Activated CD8-positive, alpha-beta memory T cell treated with anti-CD3 and anti-CD28 coated beads, Interleukin-2, amount 50 U/mL, for 24 hours (primary cell): ENCODE results near the gene MAP1B.

Experiments
- DNase-seq: peaks from one replicate; pipeline ENCODE4 v3.0.0-alpha.2; 2020; ENCODE audit errors: extremely low read depth

The MAP1B gene

DNA sequence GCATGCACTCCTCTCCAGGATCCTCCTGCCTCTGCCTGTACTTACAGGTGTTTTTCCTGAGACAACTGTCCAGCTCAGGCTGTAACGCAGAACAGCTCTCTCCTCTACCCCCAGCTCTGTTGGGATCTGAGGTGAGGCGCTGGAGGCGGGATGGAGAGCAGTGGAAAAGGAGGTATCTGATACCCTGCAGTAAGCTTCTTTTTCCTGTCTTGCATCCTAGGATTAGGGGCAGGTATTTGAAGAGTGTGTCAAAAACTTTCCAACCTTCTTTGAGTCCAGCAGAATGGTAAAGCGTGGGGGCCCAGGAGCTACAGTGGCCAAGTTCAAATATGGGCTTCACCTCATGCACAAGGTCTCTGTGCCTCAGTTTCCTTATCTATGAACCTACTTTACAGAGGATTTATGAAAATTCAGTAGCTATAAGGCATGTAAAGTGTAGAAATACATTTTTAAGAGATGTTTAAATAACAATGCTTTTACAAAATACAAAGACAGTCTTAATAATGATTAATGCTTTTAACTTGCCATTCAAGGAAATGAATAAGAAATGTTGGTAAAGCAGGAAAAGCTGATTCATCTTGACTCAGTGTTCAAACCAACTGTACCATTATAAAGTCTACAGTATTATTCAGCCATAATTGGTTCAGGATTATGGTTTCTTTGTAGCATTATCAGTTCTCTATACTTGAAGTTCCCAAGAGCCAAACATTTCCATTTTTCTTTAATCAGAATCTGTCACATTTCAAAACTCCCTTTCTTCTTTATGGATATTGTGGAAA, 26.1 kb downstream of the MAP1B start:
- no peak for DNase-seq

DNA sequence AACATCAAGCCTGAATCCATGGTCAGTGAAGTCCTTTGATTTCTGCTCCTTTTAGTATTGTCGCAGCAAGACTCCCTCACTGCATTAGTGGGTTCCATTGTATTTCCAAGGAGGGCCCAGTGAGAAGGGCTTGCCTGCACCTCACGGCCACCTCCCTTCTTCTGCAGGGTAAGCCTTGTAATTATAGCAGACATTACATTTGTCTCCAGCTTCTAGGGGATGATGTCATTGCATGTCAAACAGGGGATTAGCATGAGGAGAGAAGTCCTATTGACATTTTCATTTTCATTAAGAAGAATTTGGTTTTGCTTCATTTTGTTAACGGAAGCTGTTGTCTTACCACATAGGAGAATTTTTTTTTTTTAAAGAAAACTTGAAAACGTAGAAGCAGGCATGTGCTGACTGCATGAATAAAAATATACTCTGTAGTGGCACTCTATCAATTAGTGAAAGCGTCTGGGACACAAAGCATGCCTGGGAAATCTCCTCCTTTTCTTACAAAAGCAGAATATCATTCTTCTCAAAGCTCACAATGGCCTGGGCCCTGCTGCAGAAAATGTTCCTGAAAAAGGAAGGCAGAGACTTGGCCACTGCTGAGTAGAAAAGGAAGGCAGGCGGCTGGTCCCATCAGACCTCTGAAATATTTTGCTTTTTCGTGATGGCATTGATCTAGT, 27.1 kb downstream of the MAP1B start:
- no peak for DNase-seq

DNA sequence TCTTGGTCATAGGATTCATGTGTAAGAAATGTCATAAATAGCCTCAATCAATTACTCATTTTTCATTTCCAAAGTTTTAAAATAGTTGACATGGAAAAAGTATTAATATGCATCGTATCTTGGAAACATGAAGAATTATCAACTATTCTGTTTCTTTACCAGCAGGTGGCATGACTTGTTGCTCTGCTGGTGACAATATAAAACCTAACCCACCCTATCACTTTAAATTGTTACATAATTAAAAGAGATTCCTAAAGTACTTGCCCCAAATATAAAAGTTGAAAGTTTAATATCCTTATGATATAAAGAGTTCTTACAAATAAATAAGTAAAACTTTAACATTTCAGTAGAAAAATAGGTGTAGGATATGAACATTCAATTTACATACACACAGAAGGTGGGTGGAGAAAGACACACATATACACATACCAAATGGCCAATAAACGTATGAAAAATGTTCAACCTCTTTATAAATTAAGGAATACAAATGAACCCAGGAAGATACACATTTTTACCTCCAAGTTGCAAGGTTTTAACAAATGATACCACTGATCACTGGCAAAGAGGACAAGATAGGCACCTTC, 30.6 kb downstream of the MAP1B start:
- DNase-seq: no peak

DNA sequence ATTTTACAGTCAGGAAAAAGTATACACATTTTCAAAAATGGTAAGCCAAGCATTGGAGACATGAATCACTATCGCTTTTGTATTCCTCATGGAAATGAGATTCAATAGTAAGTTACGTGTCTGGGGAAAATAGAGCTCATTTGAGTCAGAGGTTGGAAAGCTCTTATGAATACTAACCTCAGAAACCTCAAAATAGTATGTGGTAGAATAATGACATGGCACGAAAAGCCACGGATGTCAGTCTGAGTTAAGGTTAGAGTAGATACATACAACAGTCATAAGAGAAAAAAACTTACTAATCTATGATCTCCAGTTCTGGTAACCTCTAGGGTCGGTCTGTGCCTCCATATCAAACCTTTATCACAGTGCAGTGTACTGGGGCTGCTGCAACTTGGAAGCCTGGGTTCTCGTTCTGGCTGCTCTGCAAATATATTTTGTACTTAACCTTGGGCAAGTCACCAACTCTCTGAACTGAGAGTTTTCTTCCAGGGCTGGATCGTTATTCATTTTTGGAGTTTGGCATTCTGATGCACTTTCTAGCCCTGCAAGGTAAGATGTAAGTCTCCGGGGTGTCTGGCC, 31.8 kb downstream of the MAP1B start:
- DNase-seq: no peak

DNA sequence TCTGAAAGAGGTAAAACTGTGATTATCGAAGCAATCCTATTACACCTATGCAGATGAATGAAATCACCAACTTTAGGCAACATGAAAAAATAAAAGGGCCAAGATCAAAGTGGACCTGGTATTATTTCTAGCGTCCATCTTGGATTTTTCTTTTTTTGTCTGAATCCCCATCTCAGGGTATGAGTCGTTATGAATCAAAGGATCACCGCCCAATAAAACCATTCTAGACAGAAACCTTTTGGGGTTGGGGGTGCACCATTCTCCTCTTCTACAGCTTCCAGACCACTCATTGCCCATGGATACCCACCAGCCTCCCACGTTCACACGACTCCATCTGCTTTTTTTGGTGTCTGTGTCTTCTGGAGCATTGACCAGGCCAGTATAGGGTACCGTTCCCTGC, 33.4 kb downstream of the MAP1B start:
- DNase-seq: no peak

DNA sequence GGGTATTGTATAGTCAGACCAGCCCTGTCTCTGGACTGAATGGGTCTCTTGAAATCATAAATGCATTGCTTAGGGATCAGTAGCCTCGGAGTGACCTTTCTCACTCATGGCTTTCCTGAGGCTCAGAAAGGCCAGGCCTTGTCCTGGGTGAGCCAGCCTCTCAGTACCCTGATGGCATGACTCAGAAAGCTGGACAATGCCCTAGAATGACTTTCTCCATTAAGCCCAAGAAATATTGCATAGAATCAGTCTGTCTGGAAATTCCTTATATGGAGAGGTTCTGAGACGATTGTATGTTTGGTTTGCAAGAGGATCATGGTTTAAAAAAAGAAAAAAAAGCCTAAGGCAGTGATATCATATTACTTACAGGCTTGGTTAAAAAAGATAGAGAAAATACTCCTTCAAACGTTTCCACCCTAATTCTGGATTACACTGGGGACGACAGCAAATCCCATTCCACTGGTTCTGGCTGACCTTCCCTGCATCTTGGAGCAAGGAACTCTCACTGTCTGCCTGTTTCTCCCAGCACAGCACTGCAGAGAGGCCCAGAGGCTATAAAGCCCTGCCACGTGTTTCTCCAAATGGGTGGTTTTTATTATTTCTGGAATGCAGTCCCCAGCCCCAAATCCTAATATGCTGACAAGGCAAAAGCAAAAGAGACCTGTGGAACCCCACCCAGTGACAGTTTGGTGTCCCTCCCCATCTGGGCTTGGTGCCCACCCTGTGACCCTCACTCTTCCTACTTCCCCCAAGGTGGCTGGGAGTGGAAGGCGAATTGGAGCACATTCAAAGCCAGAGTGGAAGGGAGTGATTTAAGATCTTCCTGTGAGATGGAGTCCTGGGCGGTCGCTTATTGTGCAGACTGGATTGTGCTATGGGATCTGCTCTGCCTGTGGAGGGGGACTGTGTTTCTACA, 34.4 kb downstream of the MAP1B start:
- no peak for DNase-seq

DNA sequence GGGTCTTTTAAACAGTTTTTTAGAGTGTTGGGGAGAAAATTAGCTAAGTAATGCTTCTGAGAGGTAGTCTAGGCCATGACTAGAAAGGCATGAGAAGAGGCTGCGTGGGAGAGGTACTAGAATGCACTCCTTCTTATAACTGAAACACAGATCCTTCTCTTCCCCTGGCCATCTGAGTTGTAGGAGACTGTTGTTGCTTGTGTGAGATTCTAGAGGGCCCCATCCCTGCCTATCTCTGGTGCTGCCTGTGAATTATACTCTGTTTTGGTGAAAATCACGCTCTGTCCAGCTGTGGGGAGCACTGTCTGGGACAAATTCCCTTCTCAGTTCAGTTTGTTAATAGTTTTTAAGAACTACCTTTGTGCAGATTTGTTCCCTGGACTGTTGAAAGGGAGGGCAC, 37.5 kb downstream of the MAP1B start:
- DNase-seq: no peak

DNA sequence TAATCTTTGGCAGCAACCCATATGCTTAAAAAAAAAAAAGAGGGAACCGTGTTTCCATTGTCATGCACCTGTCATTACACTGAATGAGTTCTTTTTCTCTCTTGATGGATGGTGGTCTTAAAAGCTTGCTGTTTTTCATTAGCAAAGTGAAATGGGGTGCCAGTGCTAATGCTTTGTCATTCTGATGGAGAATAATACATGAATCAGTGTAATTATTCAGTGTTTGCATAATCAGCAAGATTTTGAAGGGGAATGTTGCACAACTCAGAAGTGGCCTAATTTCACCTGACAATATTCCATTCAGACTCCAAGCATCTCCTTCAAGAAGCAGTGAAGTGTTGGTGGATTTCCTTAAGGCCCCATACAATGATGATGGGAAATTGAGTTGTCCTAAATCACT, 38.1 kb downstream of the MAP1B start:
- no peak for DNase-seq

DNA sequence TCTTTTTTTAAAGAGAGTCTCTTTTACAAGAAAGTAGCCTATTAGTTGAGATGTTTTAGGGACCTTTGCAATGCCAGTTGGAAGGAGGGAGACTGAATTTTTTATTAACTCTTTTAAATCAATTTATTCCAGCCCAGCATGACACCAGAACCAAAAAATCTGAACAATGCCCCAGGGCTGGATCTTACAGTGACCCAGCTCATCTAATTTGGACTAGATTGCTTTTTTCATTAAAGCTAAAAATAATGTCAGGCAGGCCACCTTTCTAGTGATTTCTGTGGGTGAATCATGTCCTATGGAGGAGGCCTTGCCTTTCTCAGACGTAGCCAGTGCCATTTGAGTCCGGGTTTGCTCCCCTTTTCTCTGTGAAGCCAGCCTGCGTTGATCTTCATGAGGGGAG, 38.8 kb downstream of the MAP1B start:
- no peak for DNase-seq

DNA sequence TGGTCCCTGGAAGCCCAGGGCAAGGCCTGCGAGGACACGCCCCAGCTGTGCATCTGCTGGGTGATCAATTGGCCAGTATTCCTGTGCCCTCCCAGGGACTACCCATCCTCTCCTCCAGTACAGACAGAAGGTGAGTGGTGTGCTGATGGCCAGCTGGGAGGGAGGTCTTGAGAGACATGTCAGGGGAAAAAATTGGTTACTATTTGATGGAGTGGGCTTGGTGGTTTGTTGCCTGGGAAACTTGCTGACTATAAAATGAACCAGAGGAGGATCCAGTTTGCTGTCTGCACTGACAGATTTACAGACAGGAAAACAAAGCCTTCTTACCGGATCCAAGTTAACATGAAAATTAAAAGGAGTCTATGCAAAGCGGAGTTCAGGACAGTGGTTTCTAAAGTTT, 40.3 kb downstream of the MAP1B start:
- no peak for DNase-seq

DNA sequence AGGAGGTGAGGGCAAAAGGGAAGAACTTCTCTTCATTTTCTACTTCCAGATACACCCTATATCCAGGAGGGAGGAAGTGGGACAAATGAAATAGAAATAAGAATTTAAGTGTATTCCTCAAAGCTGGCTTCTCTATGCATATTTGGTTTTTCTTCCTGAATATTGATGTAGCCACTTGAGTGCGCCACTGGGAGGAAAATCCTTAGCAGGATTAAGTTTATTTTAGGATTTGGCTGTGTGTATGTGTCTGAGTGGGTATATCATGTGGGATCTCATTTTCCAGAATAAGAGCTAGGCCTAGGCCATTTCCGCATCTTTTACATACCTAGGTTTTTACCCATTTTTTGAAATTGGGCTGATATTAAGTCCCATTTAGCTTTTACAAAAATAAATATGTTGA, 42.5 kb downstream of the MAP1B start:
- no peak for DNase-seq

DNA sequence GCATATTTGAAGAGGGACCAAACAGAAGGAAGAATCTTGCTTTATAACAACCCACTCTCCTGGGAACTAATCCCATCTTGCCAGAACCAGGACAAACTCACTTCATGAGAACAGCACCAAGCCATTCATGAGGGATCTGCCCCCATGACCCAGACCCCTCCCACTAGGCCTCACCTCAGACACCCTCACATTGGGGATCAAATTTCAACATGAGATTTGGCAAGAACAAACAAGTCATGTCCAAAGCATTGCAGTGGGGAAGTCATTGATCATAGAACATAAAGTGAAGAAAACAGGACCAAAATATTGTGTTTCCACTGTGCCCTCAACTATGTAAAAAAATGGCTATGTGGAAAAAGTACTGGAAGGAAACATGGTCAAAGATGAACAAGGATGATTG, 43.9 kb downstream of the MAP1B start:
- DNase-seq: no peak

DNA sequence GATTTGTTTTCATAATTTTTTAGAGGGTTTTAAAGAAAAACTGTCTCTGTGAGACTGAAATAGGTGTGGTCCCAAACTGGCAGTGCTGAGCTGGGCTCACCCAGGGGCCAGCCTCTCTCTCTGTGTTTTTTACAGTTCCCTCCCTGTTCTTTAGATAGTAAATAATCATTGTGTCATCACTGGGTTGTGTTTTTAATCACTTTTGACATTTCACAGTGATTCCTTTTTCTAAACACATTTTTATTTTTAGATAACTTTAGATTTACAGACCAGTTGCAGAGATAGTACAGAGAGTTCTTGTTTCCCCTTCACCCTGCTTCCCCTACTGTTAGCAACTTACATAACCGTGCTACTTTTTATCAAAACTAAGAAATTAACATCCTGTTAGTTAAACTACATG, 44.4 kb downstream of the MAP1B start:
- no peak for DNase-seq

DNA sequence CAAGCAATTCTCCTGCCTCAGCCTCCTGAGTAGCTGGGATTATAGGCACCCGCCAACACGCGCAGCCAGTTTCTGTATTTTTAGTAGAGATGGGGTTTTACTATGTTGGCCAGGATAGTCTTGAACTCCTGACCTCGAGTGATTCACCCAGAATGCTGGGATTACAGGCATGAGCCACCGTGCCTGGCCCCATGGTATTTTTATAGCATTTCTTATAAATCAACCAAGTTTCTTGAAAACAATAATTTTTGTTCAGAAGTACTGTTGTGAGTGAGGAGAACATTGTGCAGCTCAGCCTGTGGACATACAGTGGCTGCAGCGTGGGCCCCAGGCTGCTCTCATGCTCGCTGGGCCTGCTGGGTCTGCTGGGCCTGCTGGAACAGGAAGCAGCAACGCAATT, 45.3 kb downstream of the MAP1B start:
- no peak for DNase-seq

DNA sequence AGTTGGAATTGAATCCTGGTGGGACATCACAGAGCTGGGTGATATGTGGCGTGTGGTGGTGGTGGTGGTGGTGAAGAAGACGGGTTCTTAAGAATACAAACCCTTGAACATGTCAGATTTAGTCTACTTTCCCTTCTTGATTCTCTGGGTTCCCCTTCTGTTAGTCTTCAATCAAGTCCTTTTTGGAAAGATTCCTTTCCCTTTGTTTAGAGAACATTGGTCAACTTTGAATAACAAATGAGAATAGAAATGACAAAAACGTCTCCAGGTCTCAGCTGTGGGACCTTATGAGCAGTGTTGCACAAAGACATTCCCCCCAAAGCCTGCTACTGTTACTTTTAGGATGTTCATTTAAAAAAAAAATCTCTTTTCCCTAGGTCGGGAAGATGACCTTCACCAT, 46.3 kb downstream of the MAP1B start:
- DNase-seq: no peak

DNA sequence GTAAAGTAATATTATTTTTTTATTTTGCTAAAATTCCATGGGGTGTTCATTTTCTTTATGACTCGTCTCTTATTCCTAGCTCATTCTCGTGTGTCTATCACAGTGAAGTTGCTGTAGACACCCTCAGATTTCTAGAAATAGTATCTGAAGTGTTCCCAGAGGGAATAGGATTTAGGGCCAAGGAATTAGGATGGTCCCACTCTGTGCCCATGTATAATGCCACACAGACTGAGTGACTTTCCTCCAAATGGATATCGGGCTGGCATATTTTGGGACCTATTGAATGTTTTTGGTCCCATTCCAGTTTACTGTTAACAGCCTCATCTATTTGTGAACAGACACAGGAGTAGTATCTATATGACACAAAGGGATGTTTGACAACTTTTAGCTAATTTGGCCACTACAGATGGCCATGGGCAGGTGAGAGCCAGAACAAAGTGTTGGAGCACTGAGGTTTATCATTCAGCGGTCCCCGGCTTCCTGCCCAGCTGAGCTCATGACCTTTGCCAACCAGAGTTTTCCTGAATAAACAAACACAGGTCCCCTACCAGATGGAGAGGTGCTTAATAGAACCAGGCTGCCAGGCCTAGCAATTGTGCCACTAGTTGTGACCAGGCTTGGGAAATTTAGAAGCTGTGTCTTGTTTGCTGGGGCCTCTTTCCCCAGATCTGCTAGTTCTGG, 46.9 kb downstream of the MAP1B start:
- no peak for DNase-seq

DNA sequence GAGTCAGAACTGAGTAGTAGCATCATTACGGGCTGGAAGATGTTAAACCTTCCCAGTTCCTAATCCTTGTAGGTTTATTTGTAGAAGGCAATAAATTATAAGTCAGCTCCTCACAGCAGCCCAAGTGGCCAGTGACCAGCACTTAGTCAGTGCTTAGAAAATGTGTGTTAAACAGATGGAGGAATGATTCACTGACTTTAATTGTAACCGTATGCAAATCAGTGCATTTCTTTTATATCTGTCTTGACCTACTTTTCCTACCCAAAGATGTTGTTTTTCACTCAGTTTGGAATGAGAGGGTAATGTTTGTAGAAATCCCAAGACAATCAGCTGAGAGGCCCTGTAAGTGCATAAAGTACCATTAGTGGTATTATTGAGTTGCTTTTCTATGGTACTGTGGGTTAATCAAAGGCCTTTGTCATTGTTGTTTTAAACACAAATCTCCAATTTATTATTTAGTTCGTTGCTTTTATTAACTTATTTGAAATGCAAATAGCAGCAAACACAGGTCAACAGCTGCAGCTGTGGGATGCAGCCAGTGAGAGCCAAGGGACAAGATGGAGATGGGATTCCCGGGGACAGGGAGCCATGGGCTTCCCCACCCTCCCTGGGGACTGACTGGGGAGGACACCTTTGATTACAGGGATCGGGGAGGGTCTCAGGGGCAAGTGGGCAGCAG, 49.8 kb downstream of the MAP1B start:
- DNase-seq: no peak

DNA sequence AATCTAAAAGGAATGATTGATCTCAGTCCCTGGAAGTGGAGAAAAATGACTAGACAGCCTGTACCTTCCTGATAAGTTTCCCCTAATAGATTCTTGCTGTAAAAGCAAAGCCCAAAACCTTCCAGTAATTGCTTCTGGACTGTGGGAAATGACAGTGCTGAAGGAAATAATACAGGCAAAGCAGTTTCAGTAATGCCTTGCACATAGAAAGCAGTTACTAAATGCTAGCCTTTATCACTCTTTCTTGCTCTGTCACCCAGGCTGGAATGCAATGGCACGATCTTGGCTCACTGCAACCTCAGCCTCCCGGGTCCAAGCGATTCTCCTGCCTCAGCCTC, 50.3 kb downstream of the MAP1B start:
- no peak for DNase-seq

DNA sequence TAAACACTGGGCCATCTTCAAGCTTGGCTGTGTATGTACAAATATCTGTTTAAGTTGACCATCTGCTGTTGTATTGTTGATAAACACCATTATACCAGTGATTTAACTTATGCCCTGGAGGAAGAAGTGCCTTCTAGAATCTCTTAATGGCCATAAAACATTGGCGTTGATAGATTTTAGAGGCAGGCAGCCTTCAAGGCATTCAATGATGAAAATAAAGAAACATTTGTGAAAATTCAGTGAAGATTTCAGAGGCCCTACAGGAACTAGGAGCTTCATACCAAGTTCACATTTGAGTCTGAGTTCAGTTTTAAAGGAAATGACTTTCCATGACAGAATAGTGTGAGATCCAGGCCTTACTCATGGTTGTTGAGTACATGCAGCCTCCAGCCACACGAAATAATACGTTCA, 52.2 kb downstream of the MAP1B start:
- no peak for DNase-seq

DNA sequence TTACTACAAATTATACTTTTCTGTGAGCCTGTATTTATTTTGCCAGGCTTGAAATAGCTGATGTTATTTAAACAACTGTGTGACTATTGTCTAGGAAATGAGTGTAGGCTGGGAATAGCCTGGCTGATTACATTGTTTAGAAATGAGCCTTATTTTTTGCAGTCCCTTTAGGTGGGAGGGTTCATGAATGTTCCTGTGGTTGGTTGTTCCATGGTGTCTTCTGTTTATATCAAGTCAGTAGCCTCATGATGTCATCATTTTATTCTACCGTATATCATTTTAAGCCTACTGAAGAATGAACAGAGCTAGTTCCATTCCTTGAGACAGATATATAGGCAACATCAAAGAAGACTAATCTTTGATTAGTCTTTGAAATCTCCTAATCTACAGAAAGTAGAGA, 53.1 kb downstream of the MAP1B start:
- DNase-seq: no peak

DNA sequence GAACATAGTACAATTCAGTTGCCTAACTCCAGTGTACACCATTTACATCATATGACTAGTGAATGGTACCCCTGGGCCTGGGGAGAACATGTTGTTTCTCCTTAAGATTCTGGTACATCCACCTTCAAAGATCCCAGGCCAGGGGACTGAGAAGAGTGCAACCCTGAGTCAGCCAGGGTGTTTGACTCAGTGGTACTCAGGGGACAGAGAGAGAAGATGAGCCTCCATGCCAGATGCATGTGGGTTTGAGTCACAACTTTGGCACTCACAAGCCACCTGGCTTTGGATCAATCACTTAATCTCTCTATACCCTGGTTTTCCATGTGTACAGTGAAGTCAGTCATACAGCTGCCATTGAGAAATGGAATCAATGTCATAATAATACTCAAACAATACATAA, 53.7 kb downstream of the MAP1B start:
- DNase-seq: no peak
